Measurements from ENCODE around the gene PRPS1L1. TPM values are rescaled to one million over a fixed set of nuclear protein-coding genes. Genes with fewer than 3 reads are reported as not detected.

PRPS1L1 gene
- total and polyA plus RNA-seq, 2 of the 8 experiments (the other 6 are each of a cell fraction or from before 2014, with no cell fraction given): not detected

DNA sequence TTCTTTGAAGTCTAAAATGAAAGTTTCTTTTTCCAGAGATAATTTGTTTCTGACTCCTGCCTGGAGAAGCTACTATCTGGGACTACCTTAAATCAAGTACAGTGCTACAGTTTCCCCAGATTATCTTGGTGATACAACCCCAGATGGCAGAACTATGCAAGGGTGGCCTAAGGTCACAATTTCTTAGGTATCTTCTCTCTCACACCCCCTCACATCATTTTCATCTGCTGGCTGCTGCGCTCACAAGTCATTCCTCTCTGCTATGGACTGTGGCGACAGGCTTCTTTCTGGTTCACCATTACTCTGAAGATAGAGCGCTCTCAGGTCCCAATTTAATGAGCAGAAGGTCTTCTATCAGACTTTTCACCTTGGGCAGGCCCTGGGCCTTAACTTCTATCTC, 9.1 kb upstream of the PRPS1L1 start:
- Histone ChIP-seq H2BK15ac (ENCODE audit: low read length) (no peak overlapping the region), H3K79me1 (ENCODE audit: low read depth, low read length) (no peaks in the 10 kb centered on the region), H4K5ac (ENCODE audit: insufficient read length, low read depth, low read length) (no peak overlapping the region), H3K9ac (replicated peaks in 1 of 4; ENCODE audit: extremely low read depth in 1 of 4, low read depth in 3 of 4, low read length in 3 of 4) (no peak overlapping the region), H3K4me3 (ENCODE audit: extremely low read depth in 1 of 4, insufficient read depth in 2 of 4, low read depth in 3 of 4, low read length in 4 of 4) (no peak overlapping the region), H2BK12ac (ENCODE audit: low read depth, low read length) (no peak overlapping the region), H3K4ac (replicated peaks; ENCODE audit: insufficient read length, low read depth, low read length) (no peak overlapping the region), H3K9me3 (ENCODE audit: insufficient read depth in 2 of 2, low read depth in 1 of 2, low read length in 1 of 2) (no peaks in the 10 kb centered on the region), H2AK5ac (ENCODE audit: low read depth, low read length) (no peak overlapping the region), H3K14ac (ENCODE audit: insufficient read length) (no peak overlapping the region), H3K18ac (ENCODE audit: extremely low read depth, low read length) (no peak overlapping the region), H3K27me3 (replicated peaks in 1 of 4; ENCODE audit: control insufficient read depth in 3 of 4, extremely low read depth in 1 of 4, insufficient read depth in 3 of 4, low read length in 3 of 4) (no peaks in the 10 kb centered on the region), H4K8ac (ENCODE audit: extremely low read depth, insufficient read depth, low read length) (no peak overlapping the region), H2BK20ac (ENCODE audit: low read length) (no peak overlapping the region), H2AFZ (ENCODE audit: low read length) (no peak overlapping the region), H3K36me3 (ENCODE audit: control insufficient read depth in 2 of 4, insufficient read depth in 4 of 4, low read length in 3 of 4) (no peaks in the 10 kb centered on the region), H3K23me2 (ENCODE audit: low read depth, low read length) (no peaks in the 10 kb centered on the region), H3K79me2 (ENCODE audit: control insufficient read depth in 1 of 2, insufficient read depth in 2 of 2, low read length in 2 of 2) (no peaks in the 10 kb centered on the region), H3K56ac (replicated peaks; ENCODE audit: insufficient read length, low read depth, low read length) (no peak overlapping the region), H2BK120ac (replicated peaks; ENCODE audit: low read depth, low read length) (no peak overlapping the region), H3K23ac (ENCODE audit: insufficient read length) (no peak overlapping the region), H2BK5ac (ENCODE audit: low read depth, low read length) (no peak overlapping the region), H3K4me2 (ENCODE audit: insufficient read depth in 1 of 2, low read depth in 2 of 2, low read length in 2 of 2) (no peak overlapping the region), H4K20me1 (replicated peaks in 1 of 2; ENCODE audit: control insufficient read depth in 1 of 2, insufficient read depth in 2 of 2, low read length in 2 of 2) (no peaks in the 10 kb centered on the region), H3K27ac (ENCODE audit: low read depth, low read length) (no peak overlapping the region), H4K91ac (replicated peaks; ENCODE audit: insufficient read length, low read length) (no peak overlapping the region), H3K4me1 (replicated peaks in 1 of 4; ENCODE audit: control insufficient read depth in 3 of 4, insufficient read depth in 4 of 4, low read length in 3 of 4) (no peaks in the 10 kb centered on the region)
- POLR2A ChIA-PET (ENCODE audit: partially characterized antibody): no interaction called here
- CTCF ChIA-PET (ENCODE audit: partially characterized antibody): no interaction called here
- DNase-seq (ENCODE audit: low read depth in 1 of 2, low spot score in 2 of 2) (no peak), FAIRE-seq (no peak)
- WGBS, 2 experiments (ENCODE audit: extremely low coverage in 1 of 2, insufficient coverage in 1 of 2, insufficient read length in 1 of 2, insufficient replicate concordance in 2 of 2, low coverage in 1 of 2, low lambda C conversion rate in 2 of 2, missing lambda C conversion rate in 1 of 2): 93% methylated on average over 3 of the region's 3 CpGs; no CpG with 5 or more reads in 1 of the 2 experiments
- TF ChIP-seq SP4 (IDR thresholded peaks at IDR 0.05; ENCODE audit: low read length): no peak
- TF ChIP-seq TAF1 (IDR thresholded peaks at IDR 0.05; ENCODE audit: low read depth, low read length): no peak
- no peak for TF ChIP-seq KDM4A (IDR thresholded peaks at IDR 0.05; ENCODE audit: low read depth, low read length, severe bottlenecking)
- TF ChIP-seq RNF2 (IDR thresholded peaks at IDR 0.05; ENCODE audit: borderline replicate concordance, low read depth, low read length, missing control alignments, poor library complexity, severe bottlenecking): no peak
- no peak for TF ChIP-seq GTF2F1 (IDR thresholded peaks at IDR 0.05; ENCODE audit: borderline replicate concordance, low read depth, low read length)
- TF ChIP-seq, protein P1, sequence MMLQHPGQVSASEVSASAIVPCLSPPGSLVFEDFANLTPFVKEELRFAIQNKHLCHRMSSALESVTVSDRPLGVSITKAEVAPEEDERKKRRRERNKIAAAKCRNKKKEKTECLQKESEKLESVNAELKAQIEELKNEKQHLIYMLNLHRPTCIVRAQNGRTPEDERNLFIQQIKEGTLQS (IDR thresholded peaks at IDR 0.05; ENCODE audit: insufficient read depth, low read depth, low read length): no peak
- TF ChIP-seq CEBPB (IDR thresholded peaks at IDR 0.05; ENCODE audit: low read depth, low read length): no peak
- no peak for TF ChIP-seq CHD1 (IDR thresholded peaks at IDR 0.05; ENCODE audit: low read depth, low read length)
- no peak for TF ChIP-seq SP2 (IDR thresholded peaks at IDR 0.05; ENCODE audit: low read length)
- TF ChIP-seq SIRT6 (IDR thresholded peaks at IDR 0.05; ENCODE audit: low read length): no peak
- TF ChIP-seq CBX5 (IDR thresholded peaks at IDR 0.05; ENCODE audit: low read depth, low read length): no peak
